IMR-90 (cell line): ENCODE results near the gene DLL3. TPM values are rescaled to one million over a fixed set of nuclear protein-coding genes. Genes with fewer than 3 reads are reported as not detected.

ENCODE experiments used
- ATAC-seq: fragments of 200-7000 bp; cut with Tn5 transposase; 2 replicates; pipeline ENCODE4 v1.9.1; 2020; ENCODE audit warnings: low read depth, mild to moderate bottlenecking, moderate library complexity
- BruUV-seq: library from RNA; stranded (reverse); fragments of 400-500 nt; replicated peaks from 2 replicates; lab custom pipeline; 2021; lab: Mats Ljungman, UMichigan
- CTCF ChIA-PET: fragments of 300-600 bp; formaldehyde crosslinking; extraction: SDS; loops from one replicate; lab custom pipeline; 2021; ENCODE audit warnings: antibody characterized with exemption; lab: Yijun Ruan, JAX
- POLR2A ChIA-PET: fragments of 300-600 bp; sonication (Branson Sonifier 250); formaldehyde crosslinking; loops from one replicate; lab custom pipeline; 2022; ENCODE audit warnings: antibody characterized with exemption; ENCODE audit not compliant: unreplicated experiment; lab: Charles Lee
- DNase-seq: peaks from one replicate; pipeline ENCODE4 v3.0.0; 2013
- H2AFZ ChIP-seq: replicated peaks from 2 replicates; pipeline ENCODE3; 2013; ENCODE audit warnings: low read length, mild to moderate bottlenecking; ENCODE audit not compliant: poor library complexity
- H2AK5ac ChIP-seq: 2 replicates; pipeline ENCODE4 v1.6.1; 2013; ENCODE audit warnings: low read depth, low read length, inconsistent platforms
- H2AK9ac ChIP-seq: replicated peaks from 2 replicates; pipeline ENCODE3; 2013; ENCODE audit warnings: mild to moderate bottlenecking, low read depth, low read length, moderate library complexity; ENCODE audit not compliant: poor library complexity
- H2BK120ac ChIP-seq: 2 replicates; pipeline ENCODE4 v1.6.1; 2013; ENCODE audit warnings: low read depth, low read length, inconsistent platforms
- H2BK15ac ChIP-seq: 3 replicates; pipeline ENCODE4 v1.6.1; 2013; ENCODE audit warnings: low read depth, low read length, inconsistent platforms
- H2BK20ac ChIP-seq: 2 replicates; pipeline ENCODE4 v1.6.1; 2013; ENCODE audit warnings: low read depth, mild to moderate bottlenecking, inconsistent platforms, low read length, moderate library complexity
- H2BK5ac ChIP-seq: 2 replicates; pipeline ENCODE4 v1.6.1; 2013; ENCODE audit warnings: mild to moderate bottlenecking, low read depth, low read length, inconsistent platforms; ENCODE audit not compliant: poor library complexity, severe bottlenecking
- H3K14ac ChIP-seq: replicated peaks from 2 replicates; pipeline ENCODE4 v1.6.1; 2013; ENCODE audit warnings: low read depth, low read length, inconsistent platforms
- H3K18ac ChIP-seq: 2 replicates; pipeline ENCODE4 v1.6.1; 2013; ENCODE audit warnings: low read depth, low read length, control low read depth
- H3K23ac ChIP-seq: 2 replicates; pipeline ENCODE4 v1.6.1; 2013; ENCODE audit warnings: low read depth, low read length, inconsistent platforms
- H3K27ac ChIP-seq: 2 replicates; pipeline ENCODE4 v1.5.1; 2013; ENCODE audit warnings: mild to moderate bottlenecking, control low read depth, low read length; ENCODE audit not compliant: insufficient read depth
- H3K27me3 ChIP-seq: 2 replicates; pipeline ENCODE4 v1.6.1; 2013; ENCODE audit warnings: low read length; ENCODE audit not compliant: control insufficient read depth, insufficient read depth
- H3K36me3 ChIP-seq: 2 replicates; pipeline ENCODE4 v1.6.1; 2013; ENCODE audit warnings: low read length, mixed read lengths; ENCODE audit not compliant: control insufficient read depth, insufficient read depth
- H3K4ac ChIP-seq: 2 replicates; pipeline ENCODE4 v1.6.1; 2013; ENCODE audit warnings: low read depth, low read length, inconsistent platforms
- H3K4me1 ChIP-seq: 2 replicates; pipeline ENCODE4 v1.6.1; 2013; ENCODE audit warnings: low read length, mixed read lengths; ENCODE audit not compliant: control insufficient read depth, insufficient read depth
- H3K4me2 ChIP-seq: 2 replicates; pipeline ENCODE4 v1.6.1; 2013; ENCODE audit warnings: low read depth, mild to moderate bottlenecking, control low read depth, low read length, moderate library complexity
- H3K4me3 ChIP-seq: 2 replicates; pipeline ENCODE4 v1.5.1; 2013; ENCODE audit warnings: low read depth, mild to moderate bottlenecking, control low read depth, low read length, moderate library complexity; ENCODE audit not compliant: insufficient read depth
- H3K56ac ChIP-seq: 2 replicates; pipeline ENCODE4 v1.6.1; 2013; ENCODE audit warnings: low read length, inconsistent platforms; ENCODE audit not compliant: insufficient read depth; ENCODE audit errors: extremely low read depth
- H3K79me1 ChIP-seq, 2 experiments: 2 replicates each; pipeline ENCODE4 v1.6.1; 2013; ENCODE audit warnings: low read length in 2 of 2, inconsistent platforms in 1 of 2, low read depth in 1 of 2
- H3K9ac ChIP-seq: 2 replicates; pipeline ENCODE4 v1.6.1; 2013; ENCODE audit warnings: low read depth, low read length, control low read depth
- H3K9me1 ChIP-seq: 2 replicates; pipeline ENCODE4 v1.6.1; 2013; ENCODE audit warnings: low read length, inconsistent platforms; ENCODE audit not compliant: insufficient read depth
- H3K9me3 ChIP-seq: 2 replicates; pipeline ENCODE4 v1.6.1; 2013; ENCODE audit warnings: low read length; ENCODE audit not compliant: control insufficient read depth, insufficient read depth
- H4K20me1 ChIP-seq: 2 replicates; pipeline ENCODE4 v1.6.1; 2013; ENCODE audit warnings: low read length, inconsistent platforms; ENCODE audit not compliant: insufficient read depth
- H4K5ac ChIP-seq: 2 replicates; pipeline ENCODE4 v1.6.1; 2013; ENCODE audit warnings: mild to moderate bottlenecking, low read depth, low read length, control low read depth
- H4K8ac ChIP-seq, 2 experiments: 2 replicates each; pipeline ENCODE4 v1.6.1; 2013; ENCODE audit warnings: low read depth in 2 of 2, low read length in 2 of 2, control low read depth in 1 of 2, inconsistent platforms in 1 of 2
- H4K91ac ChIP-seq: 2 replicates; pipeline ENCODE4 v1.6.1; 2013; ENCODE audit warnings: low read depth, low read length, inconsistent platforms; ENCODE audit not compliant: insufficient read depth
- CEBPB ChIP-seq: IDR thresholded peaks from 2 replicates; pipeline ENCODE4 v1.6.1; 2012; ENCODE audit warnings: low read depth, low read length, improper control_type of control experiment
- MAZ ChIP-seq: IDR thresholded peaks from 2 replicates; pipeline ENCODE4 v1.6.1; 2012; ENCODE audit warnings: low read depth, mild to moderate bottlenecking, low read length, improper control_type of control experiment, moderate library complexity, borderline replicate concordance
- MXI1 ChIP-seq: IDR thresholded peaks from 2 replicates; pipeline ENCODE4 v1.6.1; 2012; ENCODE audit warnings: low read depth, mild to moderate bottlenecking, low read length, moderate library complexity, borderline replicate concordance
- NFE2L2 ChIP-seq: fragments of 150-350 bp; IDR thresholded peaks from 2 replicates; pipeline ENCODE4 v1.6.1; 2016; ENCODE audit warnings: low read depth, mild to moderate bottlenecking, low read length
- POLR2A ChIP-seq: IDR thresholded peaks from 2 replicates; pipeline ENCODE4 v1.6.1; 2012; ENCODE audit warnings: mild to moderate bottlenecking, low read depth, low read length
- RAD21 ChIP-seq: IDR thresholded peaks from 2 replicates; pipeline ENCODE4 v1.6.1; 2012; ENCODE audit warnings: low read length, improper control_type of control experiment
- SMC3 ChIP-seq: fragments of 150-350 bp; IDR thresholded peaks from 2 replicates; pipeline ENCODE4 v1.6.1; 2016; ENCODE audit warnings: low read depth, mild to moderate bottlenecking, antibody characterized with exemption, low read length, moderate library complexity
- WGBS, 2 experiments: methylation state at CpG; one replicate each; pipeline versions ENCODE4 v1.1.5 to v1.1.7; 2013; ENCODE audit warnings: missing lambda C conversion rate in 2 of 2; ENCODE audit not compliant: insufficient read length in 1 of 2; ENCODE audit errors: extremely low coverage in 2 of 2; 5-methylcytosine and 5-hydroxymethylcytosine counted together
- dilution Hi-C: fragments of 300-500 bp; cut with HindIII; formaldehyde crosslinking; loops from one replicate; pipeline ENCODE4 v1.14.3; 2018; ENCODE audit warnings: low sequenced_read_pairs; ENCODE audit not compliant: unreplicated experiment
- in situ Hi-C: fragments of 300-500 bp; cut with MboI; formaldehyde crosslinking; loops from 3 replicates; pipeline ENCODE4 v1.14.3; 2019; ENCODE audit warnings: low sequenced_read_pairs, inconsistent platforms, mixed read lengths
- intact Hi-C: fragments of 100-400 bp; cut with micrococcal nuclease; formaldehyde crosslinking; loops from 2 replicates; pipeline ENCODE4 v1.10.0; 2022
- polyA plus RNA-seq, 3 experiments: library from polyadenylated mRNA; depleted of rRNA; stranded (reverse); fragments of >200 nt; gene quantifications; 2 replicates each; pipeline ENCODE4 v1.2.3, GENCODE V29; 2012; ENCODE audit warnings: low replicate concordance in 1 of 3
- total RNA-seq: library from RNA; depleted of rRNA; stranded (reverse); fragments of >200 nt; gene quantifications from 2 replicates; pipeline ENCODE4 v1.2.3, GENCODE V29; 2012
- TF ChIP-seq, protein P1 (sequence below): conservative IDR thresholded peaks from 2 replicates; pipeline ENCODE4 v1.5.1; 2012; ENCODE audit warnings: mild to moderate bottlenecking, low read depth, low read length, improper control_type of control experiment

Gene DLL3
- total and polyA plus RNA-seq, 2 of the 4 experiments (the other 2 are of a cell fraction): 0.36 to 1.3 TPM

DNA sequence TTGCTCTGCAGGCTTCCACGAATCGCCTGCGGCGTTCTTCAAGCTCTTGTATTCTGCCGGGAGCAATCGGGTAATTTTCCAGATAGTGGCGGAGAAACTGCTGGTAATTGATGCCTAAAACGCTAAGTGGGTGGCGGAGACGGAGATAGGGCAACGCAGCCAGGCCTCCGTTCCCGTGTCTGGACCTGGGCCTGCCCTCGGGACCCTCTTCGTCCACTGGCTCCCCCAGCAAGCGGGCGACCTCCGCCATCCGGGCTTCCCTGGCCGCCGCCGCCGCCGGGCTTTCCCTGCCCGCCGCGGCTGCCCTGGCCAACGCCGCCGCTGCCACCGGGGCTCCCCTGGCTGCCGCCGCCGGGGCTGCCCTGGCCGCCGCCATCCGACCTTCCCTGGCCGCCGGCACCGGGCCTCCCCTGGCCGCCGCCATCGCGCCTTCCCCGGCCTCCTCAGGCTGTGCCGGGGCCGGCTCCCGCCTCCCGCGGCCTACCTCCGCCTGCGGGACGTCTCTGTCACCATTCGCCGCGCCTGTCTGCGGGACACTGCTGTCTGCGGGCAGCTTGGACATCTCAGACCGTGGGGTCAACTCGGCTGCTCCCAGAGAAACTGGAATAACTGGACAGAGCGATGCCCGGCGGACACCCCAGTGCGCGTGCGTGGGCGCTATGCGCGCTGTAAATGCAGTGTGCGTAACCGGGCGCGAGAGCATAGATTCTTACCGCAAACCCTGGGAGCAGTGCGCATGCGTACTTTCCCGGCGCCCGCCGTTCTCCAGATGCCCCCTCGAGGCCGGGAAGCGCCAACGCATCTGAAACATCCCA, 41.0 kb downstream of the DLL3 start, which contains the start of gene EID2:
TSS of gene EID2 (minus strand) at position 644 of the 815 bp plus-strand sequence. CDS start at position 562, 82 bp downstream.
- peak within 1 kb of the TSS; percentile 41; the same call in 1 of the 2 replicates for H2BK120ac ChIP-seq
- no peak within 1 kb of the TSS for H2BK15ac ChIP-seq
- H2AK5ac ChIP-seq: peak within 1 kb of the TSS; percentile 69; the same call in 1 of the 2 replicates
- peak within 1 kb of the TSS; percentile 98 for H3K23ac ChIP-seq
- H3K36me3 ChIP-seq: no peaks in the 10 kb centered on the region
- POLR2A ChIA-PET: interaction anchor here (0.6 kb wide), 1 partner anchor 294 kb away, joined by 3 read pairs; no protein-coding TSS in a partner anchor
- peaks cover 0 to 25% of the 10 kb centered on the region in 2 experiments; a peak in 3 of 4 replicates for H3K79me1 ChIP-seq
- ATAC-seq: peak; percentile 95
- peak within 1 kb of the TSS; percentile 95 for H3K27ac ChIP-seq
- no peaks in the 10 kb centered on the region for H3K27me3 ChIP-seq
- peaks cover 3% of the 10 kb centered on the region; the same call in 1 of the 2 replicates for H4K20me1 ChIP-seq
- CTCF ChIA-PET: interaction anchor here (0.9 to 1.8 kb wide), 2 partner anchors 99 to 162 kb away, joined by 6 to 8 read pairs; no protein-coding TSS in a partner anchor
- peak within 1 kb of the TSS; percentile 100 for H2AFZ ChIP-seq
- 1% methylated on average over 59 of the region's 84 CpGs; no CpG with 5 or more reads in 1 of the 2 experiments for WGBS, 2 experiments
- peak within 1 kb of the TSS; percentile 92 for H3K56ac ChIP-seq
- H3K9me3 ChIP-seq: no peaks in the 10 kb centered on the region
- no peak within 1 kb of the TSS for H2BK20ac ChIP-seq
- peak within 1 kb of the TSS; percentile 95 for H3K4me2 ChIP-seq
- peak within 1 kb of the TSS; percentile 13 to 90; a peak in 3 of 4 replicates for H4K8ac ChIP-seq
- no peaks in the 10 kb centered on the region for H3K9me1 ChIP-seq
- H2AK9ac ChIP-seq: peak within 1 kb of the TSS; percentile 78
- H3K4ac ChIP-seq: peak within 1 kb of the TSS; percentile 88
- peak within 1 kb of the TSS; percentile 63 for H3K18ac ChIP-seq
- H3K14ac ChIP-seq: peak within 1 kb of the TSS; percentile 94
- DNase-seq: peak; percentile 93
- H3K9ac ChIP-seq: peak within 1 kb of the TSS; percentile 99
- TF ChIP-seq, protein P1, sequence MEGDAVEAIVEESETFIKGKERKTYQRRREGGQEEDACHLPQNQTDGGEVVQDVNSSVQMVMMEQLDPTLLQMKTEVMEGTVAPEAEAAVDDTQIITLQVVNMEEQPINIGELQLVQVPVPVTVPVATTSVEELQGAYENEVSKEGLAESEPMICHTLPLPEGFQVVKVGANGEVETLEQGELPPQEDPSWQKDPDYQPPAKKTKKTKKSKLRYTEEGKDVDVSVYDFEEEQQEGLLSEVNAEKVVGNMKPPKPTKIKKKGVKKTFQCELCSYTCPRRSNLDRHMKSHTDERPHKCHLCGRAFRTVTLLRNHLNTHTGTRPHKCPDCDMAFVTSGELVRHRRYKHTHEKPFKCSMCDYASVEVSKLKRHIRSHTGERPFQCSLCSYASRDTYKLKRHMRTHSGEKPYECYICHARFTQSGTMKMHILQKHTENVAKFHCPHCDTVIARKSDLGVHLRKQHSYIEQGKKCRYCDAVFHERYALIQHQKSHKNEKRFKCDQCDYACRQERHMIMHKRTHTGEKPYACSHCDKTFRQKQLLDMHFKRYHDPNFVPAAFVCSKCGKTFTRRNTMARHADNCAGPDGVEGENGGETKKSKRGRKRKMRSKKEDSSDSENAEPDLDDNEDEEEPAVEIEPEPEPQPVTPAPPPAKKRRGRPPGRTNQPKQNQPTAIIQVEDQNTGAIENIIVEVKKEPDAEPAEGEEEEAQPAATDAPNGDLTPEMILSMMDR: peak; percentile 85
- TF ChIP-seq MAZ (peak; percentile 59; the same call in 1 of the 2 replicates), RAD21 (peak; percentile 50), SMC3 (peak; percentile 54), NFE2L2 (no peak), CEBPB (no peak), POLR2A (peak; percentile 73), MXI1 (0 out of 2 replicates have a peak, but pooled peaks have one; percentile 9)
- peak within 1 kb of the TSS; percentile 94 for H2BK5ac ChIP-seq
- intact Hi-C loops (loop anchor here (5.0 kb wide), 1 partner anchor 283 kb away; no protein-coding TSS in a partner anchor), in situ Hi-C loops (loop anchor here (10.0 kb wide), 1 partner anchor 305 kb away; the partner anchor contains the start of gene FBL), dilution Hi-C loops (no loop called here)
- peak within 1 kb of the TSS; percentile 89 for H3K4me3 ChIP-seq
- TSS peak; percentile 71 for BruUV-seq
- peak within 1 kb of the TSS; percentile 59; the same call in 1 of the 2 replicates for H4K91ac ChIP-seq
- peak within 1 kb of the TSS; percentile 46; the same call in 1 of the 2 replicates for H4K5ac ChIP-seq
- H3K4me1 ChIP-seq: no peaks in the 10 kb centered on the region
